DMS114 treated with DMSO at 0.1 percent for 48 hours (cell line): ENCODE results near the gene GPR68.
"Not testable (repeated sequence)": the region's sequence is repeated elsewhere in the genome, so short reads cannot be mapped to it uniquely, and the experiment has no call there.

ENCODE experiments used
- DNase-seq: peaks from one replicate; lab custom pipeline; 2025; ENCODE audit not compliant: unreplicated experiment; lab: John Stamatoyannopoulos, UW

Gene GPR68

DNA sequence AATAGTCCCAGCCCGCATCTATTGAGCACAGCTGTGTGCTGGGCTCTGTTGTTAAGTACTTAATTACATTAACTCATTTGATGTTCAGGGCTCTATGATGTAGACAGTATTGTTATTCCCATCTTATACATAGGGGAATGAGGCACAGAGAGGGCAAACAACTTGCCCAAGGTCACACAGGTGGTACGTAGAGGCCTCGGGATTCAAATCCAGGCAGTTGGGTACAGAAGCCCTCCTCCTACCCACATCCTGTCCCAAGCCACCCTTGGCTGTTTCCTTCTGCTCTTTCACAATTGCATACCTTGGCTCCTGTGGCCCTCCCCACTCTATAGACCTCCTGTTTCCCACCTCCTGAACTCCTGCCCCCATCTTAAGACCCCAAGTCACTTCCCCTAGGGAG lies 10.0 kb upstream of the GPR68 start:
- DNase-seq, result no peak

DNA sequence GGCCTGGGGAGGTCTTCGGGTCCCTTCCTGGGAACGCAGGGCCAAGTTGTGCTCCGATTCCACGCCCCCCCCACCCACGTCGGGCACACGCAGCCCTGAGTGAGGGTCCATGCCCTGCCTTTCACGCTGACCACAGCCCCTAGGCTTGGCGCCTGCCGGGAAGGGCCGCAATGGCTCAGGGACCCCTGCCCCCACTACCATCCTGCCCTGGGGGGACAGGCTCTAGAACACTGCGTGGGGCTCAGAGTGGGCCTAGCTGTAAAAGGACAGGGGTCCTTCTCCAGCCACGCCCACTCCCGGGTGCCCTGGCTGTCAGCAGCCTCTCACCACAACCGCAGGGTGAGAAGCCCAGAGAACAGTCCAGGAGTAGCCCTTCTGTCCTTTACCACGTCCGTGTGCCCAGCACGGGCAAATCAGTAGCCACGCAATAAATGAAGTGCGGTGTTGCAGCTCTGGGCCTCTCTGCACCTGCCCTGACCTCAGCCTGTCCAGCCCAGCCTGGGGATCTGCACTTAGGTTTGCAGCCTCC lies 9.4 kb upstream of the GPR68 start:
- DNase-seq, result no peak

DNA sequence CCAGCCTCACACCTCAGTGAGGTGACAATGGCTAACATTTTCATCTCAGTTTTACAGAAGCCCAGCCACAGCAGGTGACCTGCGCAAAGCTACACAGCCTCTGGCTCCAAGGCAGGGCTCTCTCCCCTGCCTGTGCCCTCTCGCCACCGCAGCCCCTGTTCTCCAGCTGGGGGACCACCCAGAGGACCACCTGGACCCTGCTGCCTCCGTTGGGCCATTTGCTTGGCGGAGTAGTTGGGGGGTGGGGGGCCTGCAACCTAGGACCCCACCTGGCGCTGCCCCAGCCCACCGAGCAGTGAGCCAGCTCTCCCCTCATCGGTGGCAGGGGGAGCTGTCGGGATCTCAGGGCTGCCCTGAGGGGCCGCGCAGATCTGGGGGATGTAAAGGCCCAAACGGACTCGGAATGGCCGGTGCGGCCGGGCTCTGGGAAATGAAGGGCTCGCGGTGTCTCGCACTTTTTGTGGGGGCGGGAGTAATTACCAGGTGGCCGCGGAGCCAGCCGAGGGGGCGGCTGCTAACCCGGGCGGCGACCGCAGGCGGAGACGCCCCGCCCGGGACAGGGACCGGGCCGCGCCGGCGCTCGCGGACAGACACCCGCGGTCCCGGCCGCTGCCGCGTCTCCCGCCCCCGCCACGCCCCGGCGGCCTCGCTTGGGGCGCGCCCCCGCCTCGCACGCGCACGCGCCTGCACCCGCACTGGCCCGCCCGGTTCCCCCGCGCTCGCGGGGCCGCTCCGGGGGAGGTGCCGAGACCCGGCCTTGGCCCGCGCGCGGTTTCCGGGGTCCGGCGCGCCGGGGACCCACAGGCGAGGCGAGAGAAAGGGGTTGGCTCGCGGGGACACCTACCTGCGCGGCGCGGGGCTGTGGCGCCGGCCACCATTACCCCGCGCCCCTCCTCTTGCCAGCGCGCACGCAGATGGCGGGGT lies 8.6 kb upstream of the GPR68 start:
- DNase-seq, result no peak

DNA sequence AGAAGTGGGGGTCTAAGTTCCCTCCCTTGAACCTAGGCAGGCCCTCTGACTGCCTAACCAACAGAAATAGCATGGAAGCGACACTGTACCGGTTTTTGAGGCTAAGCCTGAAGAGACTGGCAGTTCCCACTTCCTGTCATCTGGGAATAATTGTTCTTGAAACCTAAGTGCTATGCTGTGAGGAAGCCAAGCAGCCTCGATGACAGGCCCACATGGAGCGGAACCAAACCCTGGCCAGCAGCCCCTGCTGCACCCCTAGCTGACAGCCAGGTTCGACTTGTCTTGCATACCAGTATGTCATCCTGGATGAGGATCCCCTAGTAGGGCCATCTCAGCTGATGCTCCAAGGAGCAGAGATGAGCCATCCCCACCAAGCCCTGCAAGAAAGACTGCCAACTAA lies 6.4 kb upstream of the GPR68 start:
- DNase-seq, result no peak

DNA sequence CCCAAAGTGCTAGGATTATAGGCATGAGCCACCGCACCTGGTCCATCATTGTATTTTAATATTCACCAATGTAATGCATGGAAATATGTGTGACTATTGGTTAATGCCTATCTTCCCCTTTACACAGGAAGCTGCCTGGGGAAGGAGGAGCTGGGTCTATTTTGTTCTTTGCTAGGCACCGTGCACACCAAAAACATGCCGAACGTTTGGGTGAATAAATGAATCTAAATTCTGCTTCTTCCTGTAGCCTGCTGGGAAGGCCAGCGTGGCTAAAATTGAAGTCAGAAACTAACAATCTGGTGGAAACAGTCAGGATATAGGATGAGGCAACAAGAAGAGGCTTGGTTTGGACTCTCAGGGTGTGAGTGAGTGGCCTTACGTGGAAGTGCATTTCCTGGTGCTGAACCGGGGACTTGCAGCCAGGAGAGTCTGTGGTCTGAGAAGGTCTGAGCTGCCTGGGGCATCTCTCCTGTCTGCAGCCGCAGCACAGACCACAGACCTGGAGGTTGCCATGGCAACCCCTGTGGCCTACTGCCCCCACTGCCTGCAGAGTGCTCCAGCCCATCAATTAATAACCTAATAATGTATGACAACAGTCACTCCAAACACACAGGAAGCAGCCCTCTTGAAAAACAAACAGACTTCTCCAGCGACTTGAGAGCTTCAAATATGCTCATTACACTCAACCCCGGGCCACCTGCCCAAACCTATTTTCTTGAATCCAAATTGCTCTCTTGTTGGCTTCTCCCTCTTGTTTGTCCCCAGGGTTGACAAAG lies 5.5 kb upstream of the GPR68 start:
- DNase-seq, result no peak

DNA sequence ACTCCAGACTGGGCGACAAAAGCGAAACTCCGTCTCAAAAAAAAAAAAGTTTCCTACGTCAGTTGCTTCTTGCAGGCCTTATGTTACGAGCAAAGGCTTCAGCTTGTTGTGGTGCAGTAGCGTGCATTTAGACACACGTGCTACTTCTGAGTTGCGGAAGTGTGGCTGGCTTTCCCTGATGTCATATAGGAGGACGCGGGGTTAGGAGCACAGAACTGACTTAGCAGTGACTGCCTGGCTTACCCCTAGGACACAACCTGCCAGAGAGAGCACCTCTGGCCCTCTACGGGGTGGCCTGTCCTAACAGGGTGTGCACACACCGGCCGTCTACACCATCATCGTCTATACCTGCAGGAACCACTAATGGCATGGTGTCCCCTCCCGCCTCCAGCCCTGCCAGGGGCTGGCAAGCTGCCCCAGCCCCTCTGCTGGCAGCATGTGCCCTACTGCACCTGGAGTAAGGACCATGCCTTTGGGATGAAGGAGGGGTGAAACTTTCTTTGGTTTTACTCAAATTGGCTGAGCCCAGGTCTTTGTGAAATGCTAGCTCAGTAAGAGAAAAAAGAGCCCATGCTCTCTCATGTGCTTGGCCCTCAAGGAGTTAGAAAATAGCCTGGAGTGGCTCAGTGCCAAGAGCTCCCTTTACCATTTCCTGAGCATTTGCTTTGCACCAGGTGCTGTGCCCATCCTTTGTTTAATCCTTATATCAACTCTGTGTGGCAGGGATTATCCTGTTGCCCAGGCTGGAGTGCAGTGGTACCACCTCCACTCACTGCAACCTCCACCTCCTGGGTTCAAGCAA lies 1.7 kb upstream of the GPR68 start:
- DNase-seq, result no peak

DNA sequence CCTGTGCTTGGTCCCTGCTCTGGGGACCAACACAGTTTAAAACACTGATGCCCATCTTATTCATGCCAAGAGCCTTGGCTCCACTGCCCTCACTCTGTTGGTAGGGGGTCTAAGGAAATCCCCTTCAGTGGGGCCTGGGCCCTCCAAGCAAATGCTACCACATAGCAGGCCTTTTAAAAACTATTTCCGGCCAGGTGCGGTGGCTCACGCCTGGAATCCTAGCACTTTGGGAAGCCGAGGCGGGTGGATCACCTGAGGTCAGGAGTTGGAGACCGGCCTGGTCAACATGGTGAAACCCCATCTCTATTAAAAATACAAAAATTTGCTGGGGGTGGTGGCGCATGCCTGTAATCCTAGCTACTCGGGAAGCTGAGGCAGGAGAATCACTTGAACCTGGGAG lies 1.1 kb upstream of the GPR68 start:
- DNase-seq, result not testable (repeated sequence)

DNA sequence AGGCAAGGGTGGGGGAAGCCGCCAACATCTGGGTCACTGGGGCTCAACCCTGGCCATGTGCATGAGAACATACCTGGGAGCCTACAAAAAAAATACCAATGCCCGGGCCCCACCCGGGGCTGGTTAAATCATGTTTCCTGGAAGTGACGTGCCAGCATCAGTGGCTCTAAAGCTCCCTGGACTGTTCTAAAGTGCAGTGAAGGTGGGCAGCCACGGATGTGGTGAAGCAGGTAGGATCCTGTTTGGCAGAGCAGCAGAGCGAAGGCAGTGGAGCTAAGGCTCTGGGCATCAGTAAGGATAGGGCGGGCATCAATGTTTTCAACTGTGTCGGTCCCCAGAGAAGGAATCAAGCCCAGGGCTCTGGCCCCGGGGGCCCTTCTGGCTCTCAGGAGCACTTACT lies 525 bp upstream of the GPR68 start:
- no peak for DNase-seq

DNA sequence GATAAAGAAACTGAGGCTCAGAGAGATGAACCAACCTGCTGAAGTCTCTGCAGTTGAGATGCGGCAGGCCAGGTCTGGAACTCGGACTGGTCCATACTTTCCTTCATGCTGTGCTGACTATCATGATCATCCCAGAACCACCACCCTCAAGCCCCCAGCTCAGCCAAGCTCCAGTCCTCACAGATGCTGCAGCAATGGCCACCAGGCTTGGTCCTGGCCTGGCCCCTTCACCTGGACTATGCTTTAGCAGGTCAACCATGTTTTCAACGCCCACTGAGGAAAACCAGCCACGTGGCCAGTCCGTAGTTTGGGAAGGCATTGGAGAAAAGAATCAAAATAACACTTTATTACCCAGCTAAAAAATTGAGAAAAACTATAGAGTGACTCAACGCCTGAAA lies 1.4 kb downstream of the GPR68 start:
- no peak for DNase-seq

DNA sequence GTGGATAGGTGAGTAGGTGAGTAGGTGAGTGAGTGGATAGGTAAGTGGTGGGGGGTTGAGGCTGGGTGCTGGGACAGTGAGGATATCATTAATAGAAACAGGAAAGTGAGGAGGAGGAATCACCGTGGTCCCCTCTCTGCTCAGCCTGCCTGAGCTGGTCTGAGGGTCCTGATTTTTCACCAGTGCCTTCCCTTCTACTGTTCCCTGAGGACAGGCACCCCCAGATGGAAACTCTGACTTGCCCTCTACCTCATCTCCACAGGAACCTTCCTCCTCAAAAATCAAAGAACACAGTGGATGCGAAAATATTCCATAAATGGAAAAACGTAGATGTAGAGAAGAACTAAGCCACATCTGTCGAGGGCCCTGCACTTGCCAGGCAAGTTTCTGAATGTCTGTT lies 1.9 kb downstream of the GPR68 start:
- DNase-seq, result no peak

DNA sequence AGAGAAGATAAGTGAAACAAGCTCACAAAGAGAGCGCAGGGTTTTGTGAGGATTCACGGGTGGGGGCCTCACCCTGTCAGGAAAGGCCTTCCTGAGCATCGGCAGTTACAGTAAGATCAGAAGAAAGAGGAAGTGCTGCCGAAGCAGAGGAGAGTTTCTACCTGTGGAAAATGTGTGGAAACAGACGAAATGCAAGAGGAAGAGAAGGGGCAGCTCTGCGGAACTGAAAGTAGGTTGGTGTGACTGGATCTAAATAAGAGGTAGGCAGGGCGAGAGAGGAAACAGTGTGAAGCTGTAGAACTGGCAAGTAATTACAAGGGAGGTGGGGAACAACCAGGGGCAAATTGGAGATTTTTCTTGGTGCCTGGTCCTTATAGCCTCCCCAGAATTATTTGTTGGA lies 2.6 kb downstream of the GPR68 start:
- DNase-seq, result no peak

DNA sequence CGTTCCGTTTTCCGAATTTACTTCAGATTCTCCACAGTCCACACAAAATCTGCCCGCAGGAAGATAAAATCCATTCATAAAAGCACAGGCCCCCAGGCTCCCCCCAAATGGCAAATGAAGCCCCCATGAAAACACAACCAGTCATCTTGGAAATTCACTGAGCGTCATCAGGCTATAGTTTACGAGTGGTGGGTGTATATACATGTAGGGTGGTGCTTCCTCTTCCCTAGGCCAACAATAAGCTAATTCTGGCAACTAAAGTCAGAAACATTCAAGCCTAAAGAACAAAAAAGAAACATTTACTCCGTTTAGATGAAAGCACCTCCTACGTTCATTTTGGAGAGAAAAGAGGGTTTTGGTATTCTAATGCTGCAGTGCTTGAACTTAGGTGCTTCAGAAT lies 5.8 kb downstream of the GPR68 start:
- DNase-seq, result no peak

DNA sequence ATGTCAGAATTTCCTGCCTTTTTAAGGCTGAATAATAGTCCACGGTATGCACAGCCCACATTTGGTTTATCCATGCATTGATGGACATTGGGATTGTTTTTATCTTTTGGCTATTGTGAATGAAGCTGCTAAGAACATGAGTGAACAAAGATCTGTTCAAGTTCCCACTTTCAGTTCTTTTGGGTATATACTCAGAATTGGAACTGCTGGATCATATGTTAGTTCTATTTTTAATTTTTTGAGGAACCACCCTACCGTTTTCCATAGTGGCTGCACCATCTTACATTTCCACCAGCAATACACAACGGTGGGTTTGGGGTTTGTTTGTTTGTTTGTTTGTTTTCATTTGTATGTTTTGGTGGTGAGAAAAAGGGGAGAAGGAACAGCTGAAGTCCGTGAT lies 6.4 kb downstream of the GPR68 start:
- DNase-seq, result no peak

DNA sequence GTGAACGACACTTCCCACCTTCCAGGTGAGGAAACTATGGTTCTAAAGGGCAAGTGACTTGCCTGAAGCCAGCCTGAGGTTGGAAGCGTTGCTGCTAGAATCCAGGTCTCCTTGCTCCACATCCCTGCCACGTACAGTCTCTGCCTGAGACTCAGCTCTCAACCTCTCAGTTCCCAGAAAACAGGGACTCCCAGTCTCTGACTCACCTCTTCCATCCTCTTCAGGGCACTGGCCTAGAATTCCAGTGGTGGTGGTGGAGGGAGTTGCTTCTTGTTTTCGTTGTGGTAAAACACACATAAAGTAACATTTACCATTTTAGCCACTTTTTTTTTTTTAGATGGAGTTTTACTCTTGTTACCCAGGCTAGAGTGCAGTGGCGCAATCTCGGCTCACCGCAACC lies 7.3 kb downstream of the GPR68 start:
- DNase-seq, result no peak

DNA sequence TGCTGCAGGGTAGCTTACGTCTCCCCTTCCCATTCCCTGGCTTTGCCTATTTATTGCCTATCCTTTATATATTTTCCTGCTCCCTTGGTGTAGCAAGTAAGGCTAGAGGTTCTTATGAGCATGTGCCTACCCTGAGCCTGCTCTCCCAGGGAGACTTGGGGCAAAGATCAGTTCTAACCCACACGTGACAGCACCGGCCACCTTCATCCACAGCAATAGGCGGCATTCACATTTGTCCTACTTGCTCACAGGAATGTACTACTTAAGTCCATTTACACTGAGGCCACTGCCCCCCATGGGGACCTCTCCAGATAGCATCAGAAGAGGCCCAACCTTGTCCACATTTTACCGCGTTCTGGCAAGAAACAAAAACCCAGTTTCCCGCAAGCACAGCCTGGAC lies 8.7 kb downstream of the GPR68 start:
- no peak for DNase-seq

DNA sequence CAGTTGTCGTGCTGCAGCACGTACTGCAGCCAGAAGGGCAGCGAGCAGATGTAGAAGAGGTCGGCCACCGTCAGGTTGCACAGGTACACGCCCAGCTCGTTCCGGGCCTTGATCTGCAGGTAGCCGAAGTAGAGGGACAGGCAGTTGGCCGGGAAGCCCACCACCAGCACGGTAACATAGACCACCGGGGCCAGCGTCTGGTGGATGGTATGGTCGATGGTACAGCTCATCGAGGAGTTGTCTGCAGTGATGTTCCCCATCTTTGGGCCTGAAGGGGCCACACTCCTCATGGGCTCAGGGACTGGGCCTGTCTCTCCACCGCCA lies 9.8 kb downstream of the GPR68 start:
- DNase-seq, result no peak

DNA sequence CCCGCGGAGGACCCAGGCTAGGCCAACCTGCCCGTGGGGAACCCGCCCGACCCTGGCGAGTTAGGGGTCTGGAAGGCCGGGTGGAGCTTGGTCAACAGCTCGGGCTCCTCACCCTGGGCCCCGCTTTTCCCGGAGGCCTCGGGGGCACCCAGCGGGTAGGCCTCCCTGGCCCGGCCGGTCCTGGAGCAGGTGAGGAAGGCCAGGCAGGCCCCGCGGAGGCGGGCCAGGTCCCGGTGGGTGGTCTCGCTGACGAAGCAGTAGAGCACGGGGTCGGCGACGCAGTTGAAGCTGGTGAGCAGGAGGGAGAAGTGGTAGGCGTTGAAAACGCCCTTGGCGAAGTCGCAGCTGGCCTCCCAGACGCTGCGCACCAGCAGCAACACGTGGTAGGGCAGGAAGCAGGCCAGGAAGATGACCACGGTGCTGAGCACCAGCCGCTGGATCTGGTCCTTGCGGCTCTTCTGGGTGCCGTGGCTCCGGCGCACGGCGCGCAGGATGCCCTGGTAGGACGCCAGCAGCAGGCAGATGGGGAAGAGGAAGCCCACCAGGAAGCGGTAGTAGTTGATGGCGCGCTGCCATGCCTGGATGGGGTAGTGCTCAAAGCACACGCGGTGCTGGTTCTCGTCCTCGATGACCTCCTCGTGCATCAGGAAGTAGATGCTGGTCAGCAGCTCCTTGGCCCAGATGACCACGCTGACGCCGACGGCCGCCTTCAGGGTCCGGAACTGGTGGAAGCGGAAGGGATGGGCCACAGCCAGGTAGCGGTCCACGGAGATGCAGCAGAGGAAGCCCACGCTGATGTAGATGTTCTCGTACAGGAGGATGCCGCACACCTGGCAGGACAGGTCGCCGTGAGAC lies 10.3 kb downstream of the GPR68 start:
- DNase-seq, result no peak

DNA sequence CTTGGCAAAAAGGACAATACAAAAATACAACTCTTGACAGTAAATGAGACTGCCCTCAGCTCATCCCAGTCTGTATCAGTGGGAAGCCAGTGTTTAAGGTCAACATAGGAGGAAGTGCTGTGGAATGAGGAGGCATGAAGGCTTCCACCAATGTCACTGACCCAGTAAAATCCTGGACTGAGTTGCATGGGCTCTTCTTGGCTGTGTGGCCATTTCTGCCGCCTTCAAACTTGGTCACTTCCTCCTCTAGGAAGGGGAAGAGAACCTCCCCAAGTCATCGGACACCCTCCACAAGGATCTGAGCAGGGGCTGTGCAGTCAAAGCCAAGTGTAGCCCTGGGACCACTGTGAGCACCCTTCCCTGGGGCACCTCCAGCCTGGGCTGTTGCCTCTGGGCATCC lies 11.9 kb downstream of the GPR68 start:
- no peak for DNase-seq

DNA sequence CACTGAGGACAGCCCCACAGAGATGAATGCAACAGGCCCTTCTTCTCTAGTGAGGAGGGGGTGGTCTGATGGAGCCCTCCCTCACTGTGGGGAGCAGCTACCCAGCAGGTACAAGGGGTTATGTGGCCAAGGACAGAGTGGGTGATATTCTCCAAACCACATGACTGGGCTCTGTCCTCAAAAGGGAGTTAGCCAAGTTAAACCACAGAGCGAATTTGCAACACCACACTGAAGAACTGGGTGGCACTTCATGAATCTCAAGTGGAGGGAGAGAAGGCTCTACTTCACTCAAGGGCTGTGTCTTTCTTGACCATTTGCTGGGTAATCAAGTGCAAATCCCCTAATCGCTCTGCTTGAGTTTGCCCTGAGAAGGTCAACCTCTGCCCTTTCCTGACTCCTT lies 12.5 kb downstream of the GPR68 start:
- no peak for DNase-seq

DNA sequence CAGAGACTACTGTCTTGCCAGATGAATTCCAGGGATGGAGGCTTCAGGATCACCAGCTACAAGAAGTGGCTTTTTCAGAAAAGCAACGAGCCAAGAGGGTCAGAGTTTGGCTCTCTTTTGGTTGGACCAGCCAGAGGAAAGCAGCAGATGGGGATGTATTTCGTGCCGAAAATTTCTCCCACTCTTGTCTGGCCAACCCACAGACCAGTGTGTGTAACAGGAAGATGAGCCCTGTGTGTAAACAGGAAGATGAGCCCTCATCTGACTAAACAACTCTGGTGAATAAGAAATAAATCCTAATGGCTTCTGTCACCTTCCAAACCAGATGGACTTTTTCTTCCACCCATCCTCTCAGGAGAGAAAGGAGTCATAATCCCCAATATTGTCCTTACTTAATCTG lies 13.1 kb downstream of the GPR68 start:
- no peak for DNase-seq
